Prostate gland (tissue), 2 donors: Measurements from ENCODE around the gene SMIM12. TPM values are rescaled to one million over a fixed set of nuclear protein-coding genes. Genes with fewer than 3 reads are reported as not detected.
"Not testable (repeated sequence)": the region's sequence is repeated elsewhere in the genome, so short reads cannot be mapped to it uniquely, and the experiment has no call there.

Experiments
- DNase-seq: peaks from one replicate; pipeline ENCODE4 v3.0.0-alpha.2; 2019; ENCODE audit warnings: low spot score
- H3K27ac ChIP-seq, 2 donors: fragments of 200-600 bp; sonication (generic); 2 replicates each; pipeline ENCODE4 v1.5.1; 2017 to 2019
- H3K27me3 ChIP-seq: fragments of 200-600 bp; sonication (generic); replicated peaks from 2 replicates; pipeline ENCODE4 v1.5.1; 2019; ENCODE audit not compliant: insufficient read depth
- H3K36me3 ChIP-seq, 2 donors: fragments of 200-600 bp; sonication (generic); 1 replicate in 1 of 2; 2 replicates in 1 of 2; pipeline versions ENCODE4 v1.5.1 to v1.8.1; 2017 to 2019
- H3K4me1 ChIP-seq: fragments of 200-600 bp; sonication (generic); replicated peaks from 2 replicates; pipeline ENCODE4 v1.5.1; 2019
- H3K4me3 ChIP-seq, 2 donors: fragments of 200-600 bp; sonication (generic); 2 replicates each; pipeline ENCODE4 v1.5.1; 2017 to 2019
- H3K9me3 ChIP-seq: fragments of 200-600 bp; sonication (generic); 2 replicates; pipeline ENCODE4 v1.5.1; 2017
- POLR2A ChIP-seq: fragments of 450-650 bp; IDR thresholded peaks from one replicate; pipeline ENCODE4 v1.6.1; 2016; ENCODE audit warnings: antibody characterized with exemption, mild to moderate bottlenecking
- POLR2AphosphoS5 ChIP-seq: sonication (generic); formaldehyde crosslinking; IDR thresholded peaks from one replicate; pipeline ENCODE4 v1.6.1; 2017; ENCODE audit warnings: antibody characterized with exemption
- WGBS: methylation state at CpG from one replicate; pipeline ENCODE4 v1.1.5; 2018; 5-methylcytosine and 5-hydroxymethylcytosine counted together
- intact Hi-C: fragments of 100-400 bp; cut with DNase I; formaldehyde crosslinking; loops from one replicate; pipeline ENCODE4 v1.14.2; 2022
- total RNA-seq, 2 donors: library from RNA; depleted of rRNA; stranded (reverse); fragments of >200 nt; gene quantifications; one replicate each; pipeline ENCODE4 v1.1.0, GENCODE V29; 2016
- TF ChIP-seq, protein P1 (sequence below), 4 experiments: fragments of 200-600 bp in 2 of 4; fragments of 450-650 bp in 2 of 4; sonication (generic) in 2 of 4; IDR thresholded peaks; 1 replicate in 3 of 4; 2 replicates in 1 of 4; pipeline ENCODE4 v1.5.1; 2016 to 2019; ENCODE audit warnings: antibody characterized with exemption in 4 of 4, mild to moderate bottlenecking in 2 of 4, moderate library complexity in 2 of 4

The SMIM12 gene
- total RNA-seq, 2 donors from 2014 or later = 10.7 to 29.6 TPM

DNA sequence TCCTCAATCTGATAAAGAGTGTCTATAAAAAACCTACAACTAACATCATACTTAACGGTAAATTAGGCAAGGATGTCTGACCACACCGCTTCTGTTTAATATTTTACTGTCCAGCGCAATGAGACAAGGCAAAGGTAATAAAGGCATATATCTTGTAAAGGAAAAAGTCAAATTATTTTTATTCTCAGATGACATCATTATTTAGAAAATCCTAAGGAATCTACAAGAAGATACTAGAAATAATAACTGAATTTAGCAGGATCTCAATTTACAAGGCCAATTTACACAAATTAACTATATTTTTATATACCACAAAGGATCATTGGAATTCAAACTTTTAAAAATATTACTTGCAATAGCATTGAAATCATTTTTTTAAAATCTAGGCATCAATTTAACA lies 37.3 kb downstream of the SMIM12 start:
- H3K36me3 ChIP-seq = no peaks in the 10 kb centered on the region
- TF ChIP-seq POLR2AphosphoS5 (no peak), POLR2A (no peak)
- TF ChIP-seq, protein P1, sequence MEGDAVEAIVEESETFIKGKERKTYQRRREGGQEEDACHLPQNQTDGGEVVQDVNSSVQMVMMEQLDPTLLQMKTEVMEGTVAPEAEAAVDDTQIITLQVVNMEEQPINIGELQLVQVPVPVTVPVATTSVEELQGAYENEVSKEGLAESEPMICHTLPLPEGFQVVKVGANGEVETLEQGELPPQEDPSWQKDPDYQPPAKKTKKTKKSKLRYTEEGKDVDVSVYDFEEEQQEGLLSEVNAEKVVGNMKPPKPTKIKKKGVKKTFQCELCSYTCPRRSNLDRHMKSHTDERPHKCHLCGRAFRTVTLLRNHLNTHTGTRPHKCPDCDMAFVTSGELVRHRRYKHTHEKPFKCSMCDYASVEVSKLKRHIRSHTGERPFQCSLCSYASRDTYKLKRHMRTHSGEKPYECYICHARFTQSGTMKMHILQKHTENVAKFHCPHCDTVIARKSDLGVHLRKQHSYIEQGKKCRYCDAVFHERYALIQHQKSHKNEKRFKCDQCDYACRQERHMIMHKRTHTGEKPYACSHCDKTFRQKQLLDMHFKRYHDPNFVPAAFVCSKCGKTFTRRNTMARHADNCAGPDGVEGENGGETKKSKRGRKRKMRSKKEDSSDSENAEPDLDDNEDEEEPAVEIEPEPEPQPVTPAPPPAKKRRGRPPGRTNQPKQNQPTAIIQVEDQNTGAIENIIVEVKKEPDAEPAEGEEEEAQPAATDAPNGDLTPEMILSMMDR (IDR thresholded peaks at IDR 0.05) = no peak
- WGBS = 71% methylated on average over 3 of the region's 3 CpGs

DNA sequence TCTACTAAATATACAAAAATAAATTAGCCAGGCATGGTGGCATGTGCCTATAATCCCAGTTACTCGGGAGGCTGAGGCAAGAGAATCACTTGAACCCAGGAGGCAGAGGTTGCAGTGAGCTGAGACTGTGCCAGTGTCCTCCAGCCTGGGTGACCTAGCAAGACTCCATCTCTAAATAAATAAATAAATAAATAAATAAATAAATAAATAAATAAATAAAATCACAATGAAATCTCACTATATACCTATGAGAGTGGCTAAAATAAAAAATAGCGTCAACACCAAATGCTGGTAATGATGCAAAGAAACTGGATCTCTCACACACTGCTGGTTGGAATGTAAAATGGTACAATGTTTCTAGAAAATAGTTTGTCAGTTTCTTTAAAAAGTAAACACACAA lies 40.7 kb downstream of the SMIM12 start:
- H3K4me1 ChIP-seq = not testable (repeated sequence)
- WGBS = 98% methylated on average over 2 of the region's 2 CpGs

More for the DNA sequence above, 37.3 kb downstream of the SMIM12 start:
- Histone ChIP-seq H3K27me3 (no peaks in the 10 kb centered on the region), H3K4me3 (no peak overlapping the region), H3K4me1 (no peaks in the 10 kb centered on the region), H3K9me3 (no peaks in the 10 kb centered on the region), H3K27ac (no peak overlapping the region)
- intact Hi-C loops = no loop called here
- no peak for DNase-seq

DNA sequence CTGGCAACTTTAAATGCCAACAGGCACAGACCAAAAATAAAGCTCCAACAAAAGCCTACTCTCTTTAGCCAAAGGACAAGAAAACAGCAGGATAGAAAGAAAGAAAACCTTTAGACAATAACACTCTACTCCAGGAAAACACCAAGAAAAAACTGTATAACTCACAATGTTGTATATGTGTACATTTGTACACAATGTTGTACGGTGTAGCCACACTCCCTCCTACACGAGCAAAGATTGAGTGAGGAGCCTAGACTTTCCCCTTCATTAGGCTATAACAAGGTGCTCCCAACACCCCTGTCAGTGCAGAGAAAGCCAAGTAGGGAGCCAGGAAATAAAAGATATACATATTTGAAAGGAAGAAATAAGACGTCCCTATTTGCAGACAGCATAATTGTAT lies 42.8 kb downstream of the SMIM12 start:
- 56% methylated on average over 3 of the region's 3 CpGs for WGBS
- Histone ChIP-seq H3K4me1 (no peaks in the 10 kb centered on the region), H3K27ac (no peak overlapping the region), H3K9me3 (no peaks in the 10 kb centered on the region), H3K36me3 (no peaks in the 10 kb centered on the region), H3K4me3 (no peak overlapping the region), H3K27me3 (no peaks in the 10 kb centered on the region)
- intact Hi-C loops = no loop called here
- TF ChIP-seq POLR2AphosphoS5 = no peak
- TF ChIP-seq, protein P1 (IDR thresholded peaks at IDR 0.05) = no peak
- no peak for TF ChIP-seq POLR2A
- DNase-seq = no peak

More for the DNA sequence above, 40.7 kb downstream of the SMIM12 start:
- H3K27me3 ChIP-seq, H3K4me3 ChIP-seq, H3K27ac ChIP-seq, H3K9me3 ChIP-seq, DNase-seq, H3K36me3 ChIP-seq, intact Hi-C loops: not testable (repeated sequence)

DNA sequence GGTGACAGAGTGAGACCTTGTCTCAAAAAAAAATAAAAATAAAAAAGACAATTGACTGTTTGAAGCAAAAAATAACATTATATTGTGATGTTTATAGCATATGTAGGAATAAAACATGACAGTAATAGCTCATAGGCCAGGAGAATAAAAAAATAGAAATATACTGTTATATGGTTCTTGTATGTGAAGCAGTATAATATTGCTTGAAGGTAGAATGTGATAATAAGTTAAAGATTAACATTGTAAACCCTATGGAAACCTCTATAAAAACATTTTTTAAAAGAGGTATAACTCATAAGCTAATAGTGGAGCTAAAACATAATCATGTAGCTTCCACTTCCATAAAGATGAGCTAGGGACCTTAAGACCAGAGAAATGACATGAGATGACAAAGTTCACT lies 43.2 kb downstream of the SMIM12 start:
- TF ChIP-seq POLR2AphosphoS5 = no peak
- TF ChIP-seq POLR2A = no peak
- TF ChIP-seq, protein P1 (IDR thresholded peaks at IDR 0.05) = no peak
- no peak for DNase-seq
- Histone ChIP-seq H3K9me3 (no peaks in the 10 kb centered on the region), H3K36me3 (no peaks in the 10 kb centered on the region), H3K27ac (no peak overlapping the region), H3K27me3 (no peaks in the 10 kb centered on the region), H3K4me1 (no peaks in the 10 kb centered on the region), H3K4me3 (no peak overlapping the region)
- intact Hi-C loops = no loop called here

DNA sequence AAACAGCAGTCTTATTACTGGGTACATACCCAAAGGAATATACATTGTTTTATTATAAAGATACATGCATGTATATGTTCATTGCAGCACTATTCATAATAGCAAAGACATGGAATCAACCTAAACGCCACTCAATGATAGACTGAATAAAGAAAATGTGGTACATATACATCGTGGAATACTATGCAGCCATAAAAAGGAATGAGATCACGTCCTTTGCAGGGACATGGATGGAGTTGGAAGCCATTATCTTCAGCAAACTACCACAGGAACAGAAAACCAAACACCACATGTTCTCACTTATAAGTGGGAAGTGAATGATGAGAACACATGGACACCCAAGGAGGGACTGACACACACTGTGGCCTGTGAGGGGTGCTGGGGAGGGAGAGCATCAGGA lies 48.8 kb downstream of the SMIM12 start:
- 92% methylated on average over 3 of the region's 3 CpGs for WGBS

DNA sequence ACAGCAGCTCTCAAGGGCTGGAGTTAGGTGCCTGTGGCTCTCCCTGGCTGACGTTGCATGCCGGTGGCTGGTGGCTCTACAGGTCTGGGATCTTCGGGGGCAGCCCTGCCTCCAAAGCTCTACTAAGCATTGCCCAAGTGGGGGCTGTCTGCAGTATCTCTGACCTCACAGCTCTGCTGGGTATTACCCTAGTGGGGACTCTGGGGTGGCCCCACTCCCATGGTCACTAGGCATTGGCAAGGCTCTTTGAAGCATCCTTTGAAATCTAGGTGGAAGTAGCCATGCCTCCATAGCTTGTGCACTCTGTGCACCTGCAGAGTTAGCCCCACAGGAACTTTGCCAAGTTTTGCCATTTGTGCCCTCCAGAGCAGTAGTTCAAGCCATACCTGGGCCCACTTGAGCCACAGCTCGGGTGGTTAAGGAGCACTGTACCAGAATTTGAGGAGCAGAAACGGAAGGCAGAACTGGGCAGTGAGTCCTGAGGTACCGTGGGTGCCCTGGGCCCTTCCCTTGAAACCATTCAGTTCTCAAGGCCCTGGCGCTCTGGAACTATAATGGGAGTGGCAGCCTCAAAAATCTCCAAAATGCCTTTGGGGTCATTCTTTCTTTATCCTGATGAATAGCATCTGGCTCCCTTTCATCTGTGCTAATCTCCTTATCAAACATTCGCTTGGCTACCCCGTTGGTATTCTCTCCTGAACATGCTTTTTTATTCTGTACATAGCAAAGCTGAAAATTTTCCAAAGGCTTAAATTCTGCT lies 51.3 kb downstream of the SMIM12 start:
- H3K9me3 ChIP-seq = no peaks in the 10 kb centered on the region
- 72% methylated on average over 9 of the region's 9 CpGs for WGBS
- no peaks in the 10 kb centered on the region for H3K27me3 ChIP-seq
- no peak for DNase-seq
- H3K27ac ChIP-seq = no peak overlapping the region
- no peak overlapping the region for H3K4me3 ChIP-seq
- intact Hi-C loops = no loop called here
- TF ChIP-seq, protein P1 (IDR thresholded peaks at IDR 0.05) = no peak
- no peak for TF ChIP-seq POLR2AphosphoS5
- TF ChIP-seq POLR2A = no peak
- H3K36me3 ChIP-seq = no peaks in the 10 kb centered on the region
- H3K4me1 ChIP-seq = no peaks in the 10 kb centered on the region

More for the DNA sequence above, 48.8 kb downstream of the SMIM12 start:
- H3K9me3 ChIP-seq, H3K27ac ChIP-seq, DNase-seq, H3K27me3 ChIP-seq, H3K4me3 ChIP-seq, H3K4me1 ChIP-seq, H3K36me3 ChIP-seq, intact Hi-C loops: not testable (repeated sequence)
